Small intestine (tissue), 7 donors: ENCODE results near the gene DNAH1. TPM values are rescaled to one million over a fixed set of nuclear protein-coding genes. Genes with fewer than 3 reads are reported as not detected.

Experiments
- DNase-seq, 2 donors: peaks; one replicate each; pipeline versions ENCODE4 v3.0.0 to v3.0.0-alpha.2; 2013
- FAIRE-seq: peaks from 2 replicates; lab custom pipeline; 2012; peaks lifted over from hg19 to GRCh38; lab: Jason Lieb, UNC
- H3K27ac ChIP-seq, 3 donors: one replicate each; pipeline ENCODE4 v1.5.1; 2013; ENCODE audit warnings: low read length in 2 of 3, mild to moderate bottlenecking in 2 of 3, control low read depth in 1 of 3, inconsistent platforms in 1 of 3, low read depth in 1 of 3, moderate library complexity in 1 of 3
- H3K27me3 ChIP-seq, 3 donors: one replicate each; pipeline ENCODE4 v1.6.1; 2013; ENCODE audit warnings: low read length in 3 of 3, inconsistent platforms in 1 of 3; ENCODE audit not compliant: control insufficient read depth in 3 of 3, insufficient read depth in 3 of 3
- H3K36me3 ChIP-seq, 3 donors: one replicate each; pipeline ENCODE4 v1.6.1; 2013; ENCODE audit warnings: low read length in 3 of 3, inconsistent platforms in 1 of 3, low read depth in 1 of 3, mild to moderate bottlenecking in 1 of 3, moderate library complexity in 1 of 3; ENCODE audit not compliant: control insufficient read depth in 3 of 3, insufficient read depth in 2 of 3
- H3K4me1 ChIP-seq, 3 donors: one replicate each; pipeline ENCODE4 v1.6.1; 2013; ENCODE audit warnings: low read length in 2 of 3, inconsistent platforms in 1 of 3, low read depth in 1 of 3, mild to moderate bottlenecking in 1 of 3, moderate library complexity in 1 of 3; ENCODE audit not compliant: control insufficient read depth in 3 of 3, insufficient read depth in 2 of 3
- H3K4me3 ChIP-seq, 3 donors: one replicate each; pipeline ENCODE4 v1.5.1; 2013; ENCODE audit warnings: low read length in 3 of 3, control low read depth in 1 of 3, inconsistent platforms in 1 of 3, low read depth in 1 of 3, mild to moderate bottlenecking in 1 of 3, moderate library complexity in 1 of 3
- H3K9me3 ChIP-seq, 2 donors: one replicate each; pipeline ENCODE4 v1.6.1; 2013; ENCODE audit warnings: low read depth in 1 of 2, low read length in 1 of 2; ENCODE audit not compliant: control insufficient read depth in 2 of 2, insufficient read depth in 1 of 2
- WGBS, 3 donors: extraction: QIAGEN DNeasy Blood & Tissue Kit; methylation state at CpG; one replicate each; pipeline ENCODE4 v1.1.7; 2013; 5-methylcytosine and 5-hydroxymethylcytosine counted together
- polyA plus RNA-seq, 4 donors: library from polyadenylated mRNA; stranded (reverse) in 3 of 4; unstranded in 1 of 4; fragments of 200-250 nt in 3 of 4; fragments of 120-200 nt in 1 of 4; gene quantifications; one replicate each; pipeline versions ENCODE4 v1.2.1 to v1.2.3, GENCODE V29; 2013
- donor health status: healthy with polysubstance abuse.
- donor health status: control.
- donor health status: control.
- donor health status: Bipolar disorder and iron deficiency.
- donor health status: healthy.

Gene DNAH1
- polyA plus RNA-seq, 4 donors = 4.3 to 22.6 (median 7.5) TPM

GRCh38 chr3:52408466-52408865 lies 92.3 kb downstream of the DNAH1 start:
- H3K27me3 ChIP-seq = no peaks in the 10 kb centered on the region
- FAIRE-seq (no peak), DNase-seq (no peak)
- no peaks in the 10 kb centered on the region for H3K9me3 ChIP-seq
- peak overlapping the region in 1 of 3 donors; percentile 98 for H3K4me3 ChIP-seq
- peaks cover 4 to 22% (median 10%) of the 10 kb centered on the region in 3 donors for H3K4me1 ChIP-seq
- no peak overlapping the region for H3K27ac ChIP-seq
- WGBS, 3 donors = 93 to 97% (median 93%) methylated on average over 8 of the region's 8 CpGs
- peaks cover 2 to 50% (median 16%) of the 10 kb centered on the region in 3 donors for H3K36me3 ChIP-seq

DNA sequence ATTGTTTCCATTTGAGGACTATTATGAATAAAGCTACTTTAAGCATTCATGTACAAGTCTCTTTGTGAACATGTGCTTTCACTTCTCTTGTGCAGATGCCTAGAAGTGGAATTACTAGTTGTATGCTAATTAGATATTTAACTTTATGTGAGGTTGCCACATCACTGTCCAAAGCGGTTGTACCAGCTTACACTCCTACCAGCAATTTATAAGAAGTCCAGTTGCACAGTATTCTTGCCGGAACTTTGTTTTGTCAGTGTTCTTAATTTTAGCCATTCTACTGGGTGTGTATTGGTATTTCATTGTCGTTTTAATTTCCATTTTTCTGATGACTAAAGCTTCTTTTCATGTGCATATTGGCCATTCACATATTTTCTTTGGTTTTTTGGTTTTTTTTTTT lies 99.7 kb downstream of the DNAH1 start:
- no peaks in the 10 kb centered on the region for H3K27me3 ChIP-seq
- WGBS, 3 donors = 89 to 94% (median 90%) methylated on average over 3 of the region's 3 CpGs
- no peak overlapping the region for H3K27ac ChIP-seq
- peaks cover 0 to 16% (median 5%) of the 10 kb centered on the region in 3 donors for H3K4me1 ChIP-seq
- FAIRE-seq = no peak
- no peak overlapping the region for H3K4me3 ChIP-seq
- no peak for DNase-seq
- H3K36me3 ChIP-seq = peaks cover 0 to 7% (median 0%) of the 10 kb centered on the region in 3 donors
- no peaks in the 10 kb centered on the region for H3K9me3 ChIP-seq

DNA sequence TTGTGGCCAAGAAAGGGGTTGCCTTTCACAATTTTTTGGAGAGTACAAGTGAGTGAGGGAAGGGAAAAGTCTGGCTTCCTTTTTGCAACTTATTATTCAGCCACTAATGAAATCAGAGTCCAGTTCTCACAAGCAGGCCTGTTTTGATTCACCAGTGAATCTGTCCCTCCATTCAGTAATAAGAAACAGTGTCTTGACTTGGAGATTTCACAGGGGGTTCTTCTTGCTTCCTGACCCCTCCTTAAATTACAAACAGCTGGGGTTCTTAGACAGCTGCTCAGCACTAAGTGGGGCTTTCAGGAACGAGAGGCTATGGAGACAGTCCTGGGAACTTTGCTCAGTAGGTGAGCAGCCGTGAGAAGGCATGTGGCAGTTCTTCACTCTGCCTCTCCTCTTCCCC lies 104.3 kb downstream of the DNAH1 start:
- no peak overlapping the region for H3K27ac ChIP-seq
- peaks cover 0 to 13% (median 0%) of the 10 kb centered on the region in 3 donors for H3K36me3 ChIP-seq
- H3K9me3 ChIP-seq = no peaks in the 10 kb centered on the region
- no peak overlapping the region for H3K4me3 ChIP-seq
- H3K4me1 ChIP-seq = no peaks in the 10 kb centered on the region
- 86 to 90% (median 86%) methylated on average over 2 of the region's 2 CpGs for WGBS, 3 donors
- FAIRE-seq (no peak), DNase-seq (no peak)
- H3K27me3 ChIP-seq = no peaks in the 10 kb centered on the region

GRCh38 chr3:52422669-52423068 lies 106.5 kb downstream of the DNAH1 start:
- FAIRE-seq = no peak

GRCh38 chr3:52423173-52423572 lies 107.1 kb downstream of the DNAH1 start:
- Histone ChIP-seq H3K4me1 (no peaks in the 10 kb centered on the region), H3K27ac (no peak overlapping the region), H3K27me3 (no peaks in the 10 kb centered on the region), H3K4me3 (no peak overlapping the region), H3K9me3 (no peaks in the 10 kb centered on the region), H3K36me3 (peaks cover 0 to 13% (median 0%) of the 10 kb centered on the region in 3 donors)
- WGBS, 3 donors = 40 to 61% (median 58%) methylated on average over 5 of the region's 5 CpGs
- DNase-seq (no peak), FAIRE-seq (no peak)

More at GRCh38 chr3:52422669-52423068, 106.5 kb downstream of the DNAH1 start:
- Histone ChIP-seq H3K27ac (no peak overlapping the region), H3K27me3 (no peaks in the 10 kb centered on the region), H3K36me3 (peaks cover 0 to 13% (median 0%) of the 10 kb centered on the region in 3 donors), H3K9me3 (no peaks in the 10 kb centered on the region), H3K4me3 (no peak overlapping the region), H3K4me1 (no peaks in the 10 kb centered on the region)
- 90 to 96% (median 95%) methylated on average over 3 of the region's 3 CpGs for WGBS, 3 donors
- no peak for DNase-seq

DNA sequence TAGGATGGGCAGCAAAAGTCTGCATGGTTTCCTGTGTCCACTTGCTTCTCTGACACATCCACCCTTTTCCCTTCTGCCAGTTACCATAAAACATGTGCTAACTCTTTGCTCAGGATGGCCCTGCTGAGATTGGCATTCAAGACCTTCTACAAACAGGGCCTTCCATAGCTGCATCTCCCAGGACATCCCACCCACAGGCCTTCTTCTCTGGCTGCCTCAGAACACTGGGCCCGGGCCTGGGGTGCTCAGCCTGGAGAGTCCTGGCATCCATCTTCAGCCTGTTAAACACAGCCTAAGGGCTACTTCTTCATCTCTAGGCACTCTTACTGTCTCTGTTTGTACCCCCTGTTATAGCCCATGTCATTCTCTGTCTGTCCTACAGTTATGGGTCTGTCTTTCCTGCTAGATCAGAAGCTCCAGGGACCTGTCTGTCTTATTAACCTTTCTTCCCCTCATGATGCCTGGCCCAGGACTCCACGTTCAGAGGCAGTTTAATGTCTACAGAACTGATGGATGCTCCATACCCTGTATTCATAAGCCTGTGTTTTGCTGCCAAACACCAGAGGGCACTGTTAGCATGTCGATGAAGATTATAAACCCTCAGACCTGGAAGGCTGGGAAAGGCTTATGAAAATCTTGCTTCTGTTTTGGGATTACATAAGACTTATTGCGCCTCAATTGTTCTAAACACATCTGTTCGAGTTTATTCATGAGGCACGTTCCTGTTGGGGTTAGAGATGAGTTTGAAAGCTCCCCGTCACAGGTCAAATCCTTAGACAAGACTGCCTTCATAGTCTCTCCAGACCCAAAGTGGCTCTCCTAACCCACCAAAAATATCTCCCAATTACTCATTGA lies 112.3 kb downstream of the DNAH1 start:
- no peaks in the 10 kb centered on the region for H3K9me3 ChIP-seq
- WGBS, 3 donors = 15 to 18% (median 16%) methylated on average over 7 of the region's 7 CpGs
- FAIRE-seq (no peak), DNase-seq (peak; percentile 73 to 74)
- H3K36me3 ChIP-seq = no peaks in the 10 kb centered on the region
- no peaks in the 10 kb centered on the region for H3K4me1 ChIP-seq
- H3K27me3 ChIP-seq = peaks cover 0 to 2% (median 0%) of the 10 kb centered on the region in 3 donors
- no peak overlapping the region for H3K27ac ChIP-seq
- H3K4me3 ChIP-seq = no peak overlapping the region

DNA sequence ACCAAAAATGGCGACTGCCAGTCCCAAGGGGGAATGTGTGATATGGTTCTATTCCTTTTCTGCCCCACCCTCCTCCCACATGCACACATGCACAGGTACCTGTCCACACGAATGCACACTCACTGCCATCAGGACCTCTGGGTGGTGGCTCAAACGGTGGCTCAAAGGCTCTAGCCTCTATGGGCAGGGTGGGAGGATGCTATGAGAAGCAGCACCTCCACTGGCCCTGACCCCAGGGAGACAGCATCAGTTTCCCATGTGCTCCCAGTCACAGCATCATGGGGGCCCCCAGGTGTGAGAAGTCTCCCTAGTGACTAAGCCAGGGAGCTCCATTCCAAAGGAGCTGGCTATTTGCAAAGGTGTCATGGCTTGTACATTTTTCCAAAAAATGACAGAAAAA lies 112.9 kb downstream of the DNAH1 start:
- H3K9me3 ChIP-seq = no peaks in the 10 kb centered on the region
- no peaks in the 10 kb centered on the region for H3K4me1 ChIP-seq
- no peak for DNase-seq
- FAIRE-seq = no peak
- WGBS, 3 donors = 37 to 42% (median 40%) methylated on average over 3 of the region's 3 CpGs
- no peak overlapping the region for H3K4me3 ChIP-seq
- peaks cover 0 to 2% (median 0%) of the 10 kb centered on the region in 3 donors for H3K27me3 ChIP-seq
- H3K36me3 ChIP-seq = no peaks in the 10 kb centered on the region
- H3K27ac ChIP-seq = no peak overlapping the region

GRCh38 chr3:52429779-52430415 lies 113.8 kb downstream of the DNAH1 start:
- H3K4me1 ChIP-seq = no peaks in the 10 kb centered on the region
- DNase-seq (peak in 1 of 2 donors; percentile 23), FAIRE-seq (no peak)
- H3K9me3 ChIP-seq = no peaks in the 10 kb centered on the region
- H3K27me3 ChIP-seq = peaks cover 0 to 2% (median 0%) of the 10 kb centered on the region in 3 donors
- no peaks in the 10 kb centered on the region for H3K36me3 ChIP-seq
- 73 to 83% (median 76%) methylated on average over 7 of the region's 7 CpGs for WGBS, 3 donors
- H3K27ac ChIP-seq = no peak overlapping the region
- H3K4me3 ChIP-seq = no peak overlapping the region
